H1 (cell line): Measurements from ENCODE around the gene ZNF280B. TPM values are rescaled to one million over a fixed set of nuclear protein-coding genes. Genes with fewer than 3 reads are reported as not detected.

Experiments used
- BCL11A ChIP-seq, 2 experiments: IDR thresholded peaks; one replicate each; pipeline ENCODE4 v1.6.1; 2011; ENCODE audit warnings: low read depth in 2 of 2, low read length in 2 of 2, mild to moderate bottlenecking in 2 of 2
- polyA plus RNA-seq, 7 experiments: library from polyadenylated mRNA; depleted of rRNA in 3 of 7; stranded (reverse) in 5 of 7; unstranded in 2 of 7; fragments of >200 nt in 5 of 7; fragments of 200-250 nt in 2 of 7; gene quantifications; 1 replicate in 5 of 7; 2 replicates in 1 of 7; 4 replicates in 1 of 7; pipeline versions ENCODE4 v1.2.1 to v1.2.3, GENCODE V29; 2011 to 2013; ENCODE audit warnings: missing spikeins in 2 of 7, mixed read lengths in 2 of 7
- total RNA-seq: library from RNA; stranded (reverse); fragmentation: NEBNext Ultra II Directional; extraction: Animal tissue kit (Norgen Biotek cat#: 25700); gene quantifications from 2 replicates; pipeline ENCODE4 v1.2.1, GENCODE V29; 2021
- TF ChIP-seq, protein P1 (sequence below), 3 experiments: IDR thresholded peaks; 1 replicate in 2 of 3; 2 replicates in 1 of 3; pipeline versions ENCODE4 v1.5.1 to v1.6.1; 2011; ENCODE audit warnings: low read length in 3 of 3, mild to moderate bottlenecking in 3 of 3, inconsistent platforms in 2 of 3, low read depth in 1 of 3, moderate library complexity in 1 of 3; ENCODE audit not compliant: insufficient read depth in 1 of 3; ENCODE audit errors: control extremely low read depth in 1 of 3

The ZNF280B gene
- total and polyA plus RNA-seq, 2 of the 8 experiments (the other 6 are each of a cell fraction or from before 2014, with no cell fraction given): 4.8 to 11.7 TPM

DNA sequence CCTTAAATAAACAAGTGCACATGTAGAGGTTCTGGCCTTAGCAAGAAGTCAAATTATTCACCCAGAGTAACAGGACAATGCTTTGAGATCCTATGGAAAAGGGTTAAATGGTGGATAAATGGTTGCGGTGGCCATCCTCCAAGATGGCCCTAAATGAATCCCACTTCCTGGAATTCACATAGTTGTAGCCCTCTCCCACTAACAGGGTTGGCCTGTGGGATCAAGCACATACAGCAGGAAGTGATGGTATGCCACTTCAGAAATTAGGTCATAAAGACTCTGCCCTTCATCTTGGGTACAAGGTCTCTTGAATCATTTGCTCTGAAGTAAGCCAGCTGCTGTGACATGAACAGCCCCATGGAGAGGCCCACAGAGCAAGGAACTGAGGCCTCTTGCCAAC, 1.8 kb downstream of the ZNF280B start (continued):
- TF ChIP-seq, protein P1, sequence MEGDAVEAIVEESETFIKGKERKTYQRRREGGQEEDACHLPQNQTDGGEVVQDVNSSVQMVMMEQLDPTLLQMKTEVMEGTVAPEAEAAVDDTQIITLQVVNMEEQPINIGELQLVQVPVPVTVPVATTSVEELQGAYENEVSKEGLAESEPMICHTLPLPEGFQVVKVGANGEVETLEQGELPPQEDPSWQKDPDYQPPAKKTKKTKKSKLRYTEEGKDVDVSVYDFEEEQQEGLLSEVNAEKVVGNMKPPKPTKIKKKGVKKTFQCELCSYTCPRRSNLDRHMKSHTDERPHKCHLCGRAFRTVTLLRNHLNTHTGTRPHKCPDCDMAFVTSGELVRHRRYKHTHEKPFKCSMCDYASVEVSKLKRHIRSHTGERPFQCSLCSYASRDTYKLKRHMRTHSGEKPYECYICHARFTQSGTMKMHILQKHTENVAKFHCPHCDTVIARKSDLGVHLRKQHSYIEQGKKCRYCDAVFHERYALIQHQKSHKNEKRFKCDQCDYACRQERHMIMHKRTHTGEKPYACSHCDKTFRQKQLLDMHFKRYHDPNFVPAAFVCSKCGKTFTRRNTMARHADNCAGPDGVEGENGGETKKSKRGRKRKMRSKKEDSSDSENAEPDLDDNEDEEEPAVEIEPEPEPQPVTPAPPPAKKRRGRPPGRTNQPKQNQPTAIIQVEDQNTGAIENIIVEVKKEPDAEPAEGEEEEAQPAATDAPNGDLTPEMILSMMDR (IDR thresholded peaks at IDR 0.05; ENCODE audit: control extremely low read depth in 1 of 3, insufficient read depth in 1 of 3, low read depth in 1 of 3, low read length in 3 of 3): no peak
- no peak for TF ChIP-seq BCL11A (IDR thresholded peaks at IDR 0.05; ENCODE audit: low read depth in 2 of 2, low read length in 2 of 2)
